ENCODE data around the gene MEGF9.
"Not testable (repeated sequence)": the region's sequence is repeated elsewhere in the genome, so short reads cannot be mapped to it uniquely, and the experiment has no call there.

MEGF9 gene

GRCh38 chr9:120654272-120654671, 60.0 kb downstream of the MEGF9 start:
- no peak for FAIRE-seq

DNA sequence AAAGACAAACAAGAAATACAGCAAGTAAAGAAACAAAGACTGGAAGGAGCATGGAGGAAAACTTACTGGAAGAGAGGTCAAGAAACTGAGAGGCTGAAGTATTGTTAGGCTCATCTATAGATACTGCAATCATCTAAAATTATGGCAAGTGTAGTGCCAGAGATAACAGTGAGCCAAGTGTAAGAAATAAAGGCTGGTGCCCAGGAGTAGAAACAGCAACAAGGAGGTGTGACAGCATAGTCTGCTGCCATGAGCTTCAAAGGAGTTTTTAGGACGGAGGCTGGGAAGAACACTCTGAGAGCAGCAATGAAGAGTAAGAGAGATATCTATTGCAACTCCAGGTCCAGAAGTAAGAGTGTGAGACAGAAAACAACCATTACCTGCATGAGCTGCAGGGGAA, 60.5 kb downstream of the MEGF9 start:
- FAIRE-seq = no peak

- no peak for FAIRE-seq
Measured at GRCh38 chr9:120652934-120653333, 61.3 kb downstream of the MEGF9 start.

DNA sequence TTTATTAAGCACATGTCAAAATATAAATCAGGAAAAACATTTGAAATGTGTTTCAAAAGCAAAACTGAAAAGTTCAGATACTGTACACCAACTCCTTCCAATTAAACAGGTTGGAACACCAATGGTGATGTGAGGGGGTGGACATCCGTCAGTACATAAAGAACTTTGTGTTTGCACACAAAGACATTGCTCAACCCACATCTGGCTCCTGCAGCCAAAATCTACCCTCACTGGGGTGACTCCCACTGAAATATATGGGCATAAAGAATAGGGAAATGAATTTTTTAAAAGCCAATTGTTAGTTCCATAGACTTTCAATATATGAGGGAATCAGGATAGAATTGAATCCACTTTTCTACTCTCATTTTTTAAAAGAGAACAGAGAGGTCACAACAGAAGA, 63.9 kb downstream of the MEGF9 start:
- no peak for FAIRE-seq

DNA sequence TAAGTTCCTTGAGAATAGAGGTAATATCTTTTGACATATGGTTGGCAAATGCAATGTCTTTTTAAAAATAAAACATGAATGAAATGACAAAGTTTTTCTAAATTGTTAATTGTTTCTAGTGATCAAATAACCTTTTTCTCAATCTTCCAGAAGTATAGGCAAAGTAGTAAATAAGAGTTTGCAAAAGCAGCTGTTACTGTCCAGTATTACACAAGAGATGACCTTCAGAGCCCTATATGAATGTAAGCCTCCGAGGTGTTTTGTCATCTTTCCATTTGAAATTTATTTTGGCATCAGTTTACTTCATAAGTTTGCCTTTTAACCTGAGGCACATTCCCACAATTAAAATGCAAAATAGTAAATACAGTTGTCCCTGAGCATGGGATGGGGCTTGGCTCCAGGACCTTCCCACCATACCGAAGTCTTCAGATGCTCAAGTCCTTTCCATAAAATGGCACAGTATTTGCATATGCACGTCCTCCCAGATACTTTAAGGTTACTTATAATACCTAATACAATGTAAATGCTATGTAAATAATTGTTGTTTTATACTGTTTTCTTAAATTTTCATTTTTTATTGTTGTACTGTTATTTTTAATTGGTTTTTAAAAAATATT, 65.6 kb downstream of the MEGF9 start:
- FAIRE-seq = no peak

GRCh38 chr9:120646948-120647347, 67.3 kb downstream of the MEGF9 start:
- no peak for FAIRE-seq

DNA sequence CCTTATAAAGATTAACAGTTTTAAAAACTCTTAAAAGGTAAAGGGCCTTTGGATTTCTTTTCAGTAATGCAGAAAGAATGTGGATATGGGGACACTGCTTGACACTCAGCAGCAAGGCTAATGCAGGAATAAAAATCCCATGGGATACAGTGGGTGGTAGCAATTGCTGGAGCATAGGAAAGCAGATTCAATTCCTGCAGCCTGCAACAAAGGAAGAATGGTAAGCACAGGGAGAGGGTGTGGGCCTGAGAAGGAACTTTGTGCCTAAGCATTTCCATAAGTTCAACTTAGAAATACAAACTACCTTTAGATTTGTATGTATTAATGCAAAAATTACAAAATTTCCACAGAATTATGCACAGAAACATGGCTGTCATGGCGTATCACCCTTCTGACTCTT, 68.5 kb downstream of the MEGF9 start:
- FAIRE-seq = no peak

DNA sequence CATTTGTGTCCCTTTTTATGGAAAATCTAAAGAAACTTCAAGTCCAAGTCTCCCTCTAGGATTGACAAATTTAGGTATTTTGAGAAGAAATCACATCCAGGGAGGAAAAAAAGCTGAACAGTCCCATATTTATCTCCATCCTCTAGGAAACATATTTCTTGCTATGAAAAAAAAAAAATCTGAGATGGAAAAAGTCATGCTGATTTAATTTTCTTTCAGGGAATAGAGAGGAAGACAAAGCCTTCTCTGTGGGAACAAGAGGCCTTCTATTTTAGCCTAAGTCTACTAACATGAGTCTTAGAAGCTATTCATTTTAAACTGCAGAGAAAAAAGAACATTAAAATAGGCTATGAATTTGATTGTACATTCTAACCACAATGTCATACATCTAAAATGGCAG, 71.2 kb downstream of the MEGF9 start:
- no peak for FAIRE-seq

GRCh38 chr9:120642129-120642770, 72.0 kb downstream of the MEGF9 start:
- no peak for FAIRE-seq

- not testable (repeated sequence) for FAIRE-seq
Measured at GRCh38 chr9:120640874-120641273, 73.4 kb downstream of the MEGF9 start.

DNA sequence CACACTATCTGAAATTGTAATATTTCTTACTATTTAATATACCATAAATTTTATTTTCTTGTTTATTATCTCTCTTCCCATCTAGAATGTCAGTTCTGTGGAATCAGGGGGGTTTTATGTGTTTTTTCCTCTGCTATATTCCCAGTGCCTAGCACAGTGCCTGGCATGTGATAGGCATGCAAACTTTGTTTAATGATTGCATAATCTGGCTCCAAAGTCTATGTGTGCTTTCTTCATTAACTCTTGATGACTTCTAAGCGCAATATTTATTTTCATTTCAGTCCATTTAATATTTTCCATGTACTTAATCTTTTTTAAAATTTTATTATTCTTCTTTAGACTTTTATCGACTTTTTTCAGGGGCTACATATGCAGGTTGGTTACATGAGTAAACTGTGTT, 73.9 kb downstream of the MEGF9 start:
- no peak for FAIRE-seq

- FAIRE-seq = no peak
Measured at GRCh38 chr9:120637919-120638318, 76.4 kb downstream of the MEGF9 start.

DNA sequence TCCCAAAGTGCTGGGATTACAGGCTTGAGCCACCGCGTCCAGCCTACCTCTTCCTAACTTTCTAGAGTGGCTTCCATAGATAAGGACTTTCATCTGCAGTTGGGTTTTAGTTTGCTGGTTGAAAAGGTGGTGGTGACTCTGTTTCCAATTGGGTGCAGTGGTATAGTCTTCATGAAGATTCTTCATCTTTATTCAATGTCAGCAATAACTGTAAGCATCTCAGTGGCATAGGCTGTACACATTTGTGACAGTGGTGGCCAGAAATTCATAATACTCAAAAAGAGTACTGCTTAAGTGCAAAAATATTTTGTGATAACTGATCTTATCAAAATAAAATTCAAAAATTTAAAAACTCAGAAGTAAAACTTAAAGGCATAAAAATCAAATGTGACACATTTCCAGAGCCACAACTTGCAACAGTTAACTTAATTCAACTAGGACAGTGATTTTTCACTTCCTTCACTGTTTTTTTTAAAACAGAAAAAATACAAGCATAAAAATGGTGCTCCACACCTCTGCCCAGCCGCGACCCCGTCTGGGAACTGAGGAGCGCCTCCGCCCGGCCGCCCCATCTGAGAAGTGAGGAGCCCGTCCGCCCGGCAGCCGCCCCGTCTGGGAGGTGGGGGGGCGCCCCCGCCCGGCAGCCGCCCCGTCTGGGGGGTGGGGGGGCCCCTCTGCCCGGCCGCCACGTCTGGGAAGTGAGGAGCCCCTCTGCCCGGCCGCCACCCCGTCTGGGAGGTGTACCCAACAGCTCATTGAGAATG, 77.9 kb downstream of the MEGF9 start:
- no peak for FAIRE-seq

DNA sequence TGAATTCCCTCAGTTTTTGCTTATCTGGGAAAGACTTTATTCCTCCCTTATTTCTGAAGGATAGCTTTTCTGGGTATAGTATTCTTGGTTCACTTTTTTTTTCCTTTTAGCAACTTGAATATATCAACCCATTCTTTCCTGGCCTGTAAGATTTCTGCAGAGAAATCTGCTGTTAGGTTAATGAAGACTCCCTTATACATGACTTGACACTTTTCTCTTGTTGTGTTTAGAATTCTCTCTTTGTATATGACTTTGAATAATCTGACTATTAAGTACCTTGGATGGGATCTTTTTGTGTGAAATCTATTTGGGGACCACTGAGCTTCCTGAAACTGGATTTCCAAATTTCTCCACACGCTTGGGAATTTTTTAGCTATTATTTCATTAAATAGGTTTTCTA, 79.3 kb downstream of the MEGF9 start:
- no peak for FAIRE-seq

DNA sequence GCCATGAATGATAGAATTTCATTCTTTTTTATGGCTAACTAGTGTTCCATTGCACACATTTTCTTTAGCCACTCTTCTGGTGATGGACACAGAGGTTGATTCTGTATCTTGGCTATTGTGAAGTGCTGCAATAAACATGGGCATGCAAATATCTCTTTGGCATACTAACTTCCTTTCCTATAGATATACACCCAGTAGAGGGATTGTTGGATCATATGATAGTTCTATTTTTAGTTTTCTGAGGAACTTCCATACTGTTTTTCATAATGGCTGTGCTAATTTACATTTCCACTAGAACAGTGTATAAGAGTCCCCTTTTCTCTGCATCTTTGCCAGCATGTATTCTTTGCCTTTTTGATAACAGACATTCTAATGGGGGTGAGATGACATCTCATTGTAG, 83.9 kb downstream of the MEGF9 start:
- no peak for FAIRE-seq

DNA sequence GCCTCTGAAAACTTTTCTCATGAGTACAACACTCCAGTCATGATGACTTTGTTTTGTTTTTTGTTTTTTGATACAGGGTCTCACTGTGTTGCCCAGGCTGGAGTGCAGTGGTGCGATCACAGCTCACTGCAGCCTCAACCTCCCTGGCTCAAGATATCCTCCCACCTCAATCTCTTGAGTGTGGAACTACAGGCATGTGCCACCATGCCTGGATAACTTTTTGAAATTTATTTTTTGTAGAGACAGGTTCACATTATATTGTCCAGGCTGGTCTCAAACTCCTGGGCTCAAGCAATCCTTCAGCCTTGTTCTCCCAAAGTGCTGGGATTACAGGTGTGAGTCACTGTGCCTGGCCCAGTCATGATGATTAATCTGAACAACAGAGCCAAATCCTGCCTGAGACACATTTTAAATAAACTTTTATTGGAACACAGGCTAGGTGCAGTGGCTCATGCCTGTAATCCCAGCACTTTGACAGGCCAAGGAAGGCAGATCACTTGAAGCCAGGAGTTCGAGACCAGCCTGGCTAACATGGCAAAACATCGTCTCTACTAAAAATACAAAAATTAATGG, 85.3 kb downstream of the MEGF9 start:
- not testable (repeated sequence) for FAIRE-seq

DNA sequence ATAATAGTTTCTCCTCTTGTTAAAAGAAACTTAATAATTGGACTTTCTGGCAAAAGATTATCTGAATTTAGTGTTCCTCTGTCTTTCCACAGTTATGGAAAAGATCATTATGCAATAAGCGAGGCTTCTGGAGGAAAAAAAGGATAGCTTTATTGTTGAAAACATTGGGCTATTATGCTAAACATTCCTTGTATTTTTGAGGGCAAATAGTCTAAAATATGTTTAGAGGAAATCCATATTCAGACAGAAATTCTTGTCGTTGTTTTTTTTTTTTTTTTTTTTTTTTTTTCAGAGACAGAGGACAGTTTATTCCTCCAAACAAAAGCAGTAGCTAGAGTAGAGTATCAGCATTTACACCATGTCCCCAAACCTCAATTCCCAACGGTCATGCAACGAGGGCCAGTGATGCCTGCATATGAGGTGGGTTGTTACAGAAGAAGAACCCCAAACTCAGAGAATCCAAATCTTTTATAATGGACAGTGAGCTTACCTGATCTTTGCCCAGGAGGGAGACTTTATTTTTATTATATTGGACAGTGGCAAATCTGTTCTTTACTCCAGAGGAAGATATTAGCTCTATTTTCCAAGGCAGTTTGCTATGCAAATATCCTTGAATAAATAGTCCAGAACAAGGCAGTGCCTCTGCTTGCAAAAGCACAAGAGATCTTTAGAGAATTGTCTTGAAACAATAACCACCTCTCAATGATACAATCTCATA, 85.9 kb downstream of the MEGF9 start:
- FAIRE-seq = no peak

GRCh38 chr9:120627073-120627472, 87.2 kb downstream of the MEGF9 start:
- no peak for FAIRE-seq

GRCh38 chr9:120626512-120626911, 87.8 kb downstream of the MEGF9 start:
- no peak for FAIRE-seq

DNA sequence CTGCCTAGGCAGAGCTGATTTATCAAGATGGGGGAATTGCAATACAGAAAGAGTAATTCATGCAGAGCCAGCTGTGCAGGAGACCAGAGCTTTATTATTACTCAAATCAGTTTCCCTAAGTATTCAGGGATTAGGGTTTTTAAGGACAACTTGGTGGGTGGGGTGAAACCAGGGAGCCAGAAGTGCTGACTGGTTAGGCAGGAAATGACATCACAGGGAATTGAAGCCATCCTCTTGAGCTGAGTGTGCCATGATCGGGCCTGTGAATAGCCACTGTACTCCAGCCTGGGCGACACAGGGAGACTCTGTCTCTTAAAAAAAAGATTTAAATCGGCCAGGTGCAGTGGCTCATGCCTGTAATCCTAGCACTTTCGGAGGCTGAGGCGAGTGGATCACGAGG, 89.0 kb downstream of the MEGF9 start:
- no peak for FAIRE-seq

DNA sequence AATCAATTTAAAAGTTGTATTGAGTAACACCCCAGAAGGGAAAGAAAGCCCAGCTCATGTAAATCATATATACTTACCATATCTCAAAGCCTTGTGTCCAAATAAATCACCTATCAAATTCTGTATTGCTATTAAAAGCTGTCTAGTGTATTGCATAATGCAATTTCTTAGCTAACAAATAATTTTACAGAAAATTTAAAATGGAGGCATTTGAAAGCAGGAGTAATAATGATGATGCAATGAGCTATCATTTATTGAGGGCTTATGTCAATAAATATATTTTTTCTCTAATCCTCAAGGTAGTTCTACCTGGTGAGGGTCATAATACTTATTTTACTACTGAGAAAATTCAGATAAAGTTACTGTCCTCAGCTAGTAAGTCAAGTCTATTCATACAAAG, 91.5 kb downstream of the MEGF9 start:
- no peak for FAIRE-seq

DNA sequence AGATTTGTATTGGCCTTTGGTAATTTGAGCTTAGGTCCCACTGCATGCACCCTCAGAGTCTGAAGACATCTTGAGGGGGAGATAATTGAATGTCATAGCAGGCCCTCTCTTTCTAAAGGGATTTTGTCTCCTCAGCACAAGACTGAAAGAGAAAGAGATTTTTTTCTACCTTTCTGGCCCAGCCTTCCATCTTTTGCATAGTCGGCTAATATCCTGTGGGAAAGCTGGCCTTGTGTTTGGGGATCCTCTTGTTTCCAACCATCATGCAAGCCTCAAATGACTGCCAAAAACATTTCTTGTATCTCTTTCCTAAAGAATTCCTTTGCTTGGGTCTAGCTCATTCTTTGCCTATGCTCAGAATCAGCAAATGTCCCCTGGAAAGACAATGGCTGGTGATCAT, 92.3 kb downstream of the MEGF9 start:
- no peak for FAIRE-seq

Measured in endometrium (tissue), 2 donors.